Ramos (cell line): Measurements from ENCODE around the gene TCF12.

Experiments used
- in situ Hi-C: fragments of 300-500 bp; cut with MboI; formaldehyde crosslinking; loops from one replicate; pipeline ENCODE4 v1.14.3; 2022; ENCODE audit warnings: low sequenced_read_pairs; ENCODE audit not compliant: unreplicated experiment

Gene TCF12

DNA sequence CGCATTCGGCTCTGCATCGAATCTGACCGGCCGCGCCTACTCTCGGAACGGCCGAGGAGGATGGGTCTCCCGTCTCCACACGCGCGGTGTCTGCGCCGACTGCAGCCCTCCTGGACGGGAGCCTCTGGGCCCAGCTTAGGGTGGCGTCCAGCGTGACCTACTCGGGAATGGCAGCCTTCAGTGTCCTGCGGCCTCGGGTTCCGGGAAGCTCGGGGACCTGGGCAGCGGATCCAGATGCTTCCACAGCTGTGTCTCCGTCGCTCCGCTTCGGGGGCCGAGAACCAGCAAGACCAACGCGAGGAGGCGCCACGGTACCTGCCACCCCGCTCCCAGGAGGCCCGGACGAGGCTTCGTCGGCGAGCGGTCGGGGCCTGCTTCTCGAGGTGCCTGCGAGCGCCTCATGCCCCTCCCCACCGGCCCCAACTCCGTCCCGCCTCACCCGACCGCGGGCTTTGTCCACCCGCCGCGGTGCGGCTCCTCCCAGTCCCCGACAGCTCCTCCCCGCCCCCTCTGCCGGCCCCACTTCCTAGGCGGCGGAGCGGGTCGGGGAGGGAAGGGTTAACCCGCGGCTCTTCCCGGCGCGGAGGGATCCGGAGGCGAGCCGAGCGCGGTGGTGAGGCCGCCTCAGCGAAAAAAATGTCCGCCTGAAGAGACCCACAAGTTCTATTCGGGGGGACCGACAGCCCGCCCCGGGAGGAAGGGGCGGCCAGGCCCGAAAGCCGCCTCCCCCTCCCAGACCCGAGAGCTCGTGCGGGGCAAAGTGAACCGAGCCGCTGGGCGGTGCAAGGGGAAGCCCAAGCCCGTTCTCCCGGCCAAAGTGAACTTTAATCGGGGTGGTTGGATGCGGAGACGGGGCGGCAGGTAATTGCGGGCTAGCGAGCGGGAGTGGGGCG, at the start of gene TCF12:
Gene TCF12, plus strand, starts transcription at position 599 of the 893 bp plus-strand sequence. CDS start 1,270 bp downstream, outside the sequence.
- in situ Hi-C loops: loop anchor here (5.0 to 25.0 kb wide), 2 partner anchors 36 to 394 kb away; no protein-coding TSS in a partner anchor

- in situ Hi-C loops: loop anchor here (10.0 kb wide), 1 partner anchor 375 kb away; no protein-coding TSS in a partner anchor
Measured at GRCh38 chr15:56869573-56869972, 48.9 kb upstream of the TCF12 start.

- in situ Hi-C loops: no loop called here
Measured at GRCh38 chr15:56871185-56871584, 47.3 kb upstream of the TCF12 start.

DNA sequence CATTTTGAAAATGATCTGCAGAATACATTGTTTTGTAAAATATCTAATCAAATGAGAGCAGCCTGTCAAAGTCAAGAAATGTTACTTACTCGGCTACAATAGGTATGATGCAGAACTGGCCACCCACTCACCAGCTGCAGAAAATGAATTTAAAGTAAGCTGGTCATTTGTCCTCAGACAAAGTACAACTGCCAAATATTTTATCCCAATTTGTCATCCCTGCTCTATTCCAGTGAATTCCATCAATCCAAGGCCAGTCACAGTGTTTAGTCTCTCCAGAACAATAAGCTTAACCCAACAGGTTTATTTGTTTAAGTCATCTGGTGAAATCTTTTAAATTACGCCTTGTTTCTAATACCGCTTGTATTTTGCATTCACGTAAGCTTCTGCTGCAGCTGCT, 46.6 kb upstream of the TCF12 start:
- in situ Hi-C loops: no loop called here

DNA sequence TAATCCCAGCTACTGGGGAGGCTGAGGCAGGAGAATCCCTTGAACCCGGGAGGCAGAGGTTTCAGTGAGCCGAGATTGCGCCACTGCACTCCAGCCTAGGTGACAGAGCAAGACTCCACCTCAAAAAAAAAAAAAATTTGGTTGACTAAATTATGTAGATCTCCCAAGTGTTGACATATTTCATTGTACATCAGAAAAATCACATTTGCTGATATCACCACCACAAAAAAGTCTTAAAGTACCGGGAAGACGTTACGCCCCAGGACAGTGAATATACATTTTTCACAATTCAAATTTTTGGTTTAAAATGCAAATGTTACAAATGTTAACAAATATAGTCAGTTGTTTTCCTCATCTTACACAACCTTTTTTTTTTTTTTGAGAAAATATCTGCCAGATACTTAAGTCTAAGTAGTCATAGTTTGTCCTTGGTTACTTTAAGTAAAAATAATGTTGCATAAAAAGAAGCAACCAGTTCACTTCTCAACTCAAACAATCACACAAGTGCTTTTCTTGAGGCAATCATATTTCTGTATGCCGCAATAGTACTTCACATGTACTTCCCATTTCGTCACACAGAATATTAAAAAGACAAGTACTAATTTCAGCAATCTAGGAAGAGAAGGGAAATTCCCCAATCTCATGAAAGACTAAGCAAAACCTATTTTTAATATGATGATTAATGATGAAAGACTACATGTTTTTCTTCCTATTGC, 41.0 kb upstream of the TCF12 start:
- in situ Hi-C loops: no loop called here

DNA sequence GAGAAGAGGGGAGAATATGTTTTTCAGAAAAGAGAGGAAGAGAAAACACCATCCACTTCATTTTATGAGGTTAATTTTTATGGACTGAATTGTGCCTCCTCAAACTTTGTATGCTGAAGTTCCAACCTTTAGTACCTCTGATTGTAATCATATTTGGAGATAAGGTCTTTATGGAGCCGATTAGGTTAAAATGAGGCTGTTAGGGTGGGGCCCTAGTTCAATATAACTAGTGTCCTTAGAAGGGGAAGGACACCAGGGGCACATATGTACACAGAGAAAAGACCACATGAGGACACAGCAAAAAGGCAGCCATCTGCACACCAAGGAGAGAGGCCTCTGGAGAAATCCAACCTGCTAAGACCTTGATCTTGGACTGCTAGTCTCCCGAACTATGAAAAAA, 38.9 kb upstream of the TCF12 start:
- in situ Hi-C loops: no loop called here

- in situ Hi-C loops: loop anchor here (5.0 kb wide), 1 partner anchor 34 kb away; the partner anchor contains the start of gene TCF12
Measured at GRCh38 chr15:56883088-56883487, 35.4 kb upstream of the TCF12 start.

- in situ Hi-C loops: no loop called here
Measured at GRCh38 chr15:56886363-56886931, 32.0 kb upstream of the TCF12 start.

- in situ Hi-C loops: no loop called here
Measured at GRCh38 chr15:56886932-56887781, 31.3 kb upstream of the TCF12 start.

DNA sequence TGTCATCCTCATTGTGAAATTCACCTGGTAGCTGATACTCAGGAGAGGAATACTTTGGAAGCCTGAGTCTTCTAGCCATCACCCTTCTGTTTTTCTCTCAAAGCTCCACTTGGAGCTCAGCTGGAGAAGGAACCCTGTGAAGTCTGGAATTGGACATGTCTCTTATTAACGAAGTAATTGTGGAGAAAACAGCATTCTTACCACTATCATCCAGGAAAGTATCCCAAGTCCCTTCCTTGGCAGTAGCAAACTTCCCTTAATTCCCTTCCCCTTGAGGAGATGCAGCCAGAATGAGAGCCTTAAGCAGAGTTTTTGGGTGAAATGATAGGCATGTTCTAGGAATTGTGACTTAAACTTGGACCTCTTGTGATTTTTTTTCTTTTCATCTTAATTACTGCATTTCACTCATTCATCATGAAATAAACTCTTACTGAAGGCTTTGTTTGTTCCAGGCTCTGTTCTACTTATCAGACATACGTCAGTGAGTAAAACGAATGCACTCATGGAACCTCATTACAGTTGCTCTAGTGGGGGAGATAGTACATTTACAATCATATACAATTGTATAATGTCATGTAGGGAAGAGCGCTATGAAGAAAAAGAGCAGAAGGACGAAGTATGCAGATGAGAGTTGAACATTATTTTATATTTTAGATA, 30.5 kb upstream of the TCF12 start:
- in situ Hi-C loops: no loop called here

- in situ Hi-C loops: no loop called here
Measured at GRCh38 chr15:56890038-56890437, 28.4 kb upstream of the TCF12 start.

- in situ Hi-C loops: no loop called here
Measured at GRCh38 chr15:56891852-56892440, 26.5 kb upstream of the TCF12 start.

DNA sequence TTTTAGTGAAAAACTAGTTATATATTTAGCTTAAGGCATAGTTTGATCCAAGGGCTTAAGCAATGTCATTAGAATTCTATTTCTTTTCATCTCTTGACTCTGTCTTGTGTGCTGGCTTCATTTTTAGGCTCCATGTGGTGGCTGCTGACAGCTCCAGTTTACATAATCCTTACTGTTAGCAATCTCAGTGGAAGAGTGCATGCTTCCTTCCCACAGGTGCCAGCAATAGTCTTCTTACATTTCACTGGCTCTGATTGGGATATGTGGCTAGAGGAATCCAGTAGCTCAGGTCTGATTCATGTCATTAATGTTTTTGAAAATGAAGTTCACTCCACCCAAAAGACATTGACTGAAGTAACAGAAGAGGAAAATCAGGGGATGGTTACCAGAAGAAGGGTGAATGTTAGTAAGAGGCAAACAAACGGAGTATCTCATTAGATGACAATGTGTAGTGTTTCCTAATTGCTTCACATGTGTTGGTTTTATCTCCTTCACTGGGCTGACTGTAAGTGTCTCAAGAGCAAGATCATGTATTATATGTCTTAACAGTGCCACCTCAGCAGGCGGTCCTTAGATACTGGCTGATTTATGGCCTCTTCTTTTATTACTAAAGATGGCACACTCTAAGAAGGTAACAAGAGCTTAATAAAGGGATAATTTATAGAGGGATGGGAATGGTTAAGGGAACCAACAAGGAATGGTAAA, 25.6 kb upstream of the TCF12 start:
- in situ Hi-C loops: no loop called here

GRCh38 chr15:56893364-56893678, 25.1 kb upstream of the TCF12 start:
- in situ Hi-C loops: no loop called here

GRCh38 chr15:56894601-56895000, 23.8 kb upstream of the TCF12 start:
- in situ Hi-C loops: no loop called here

DNA sequence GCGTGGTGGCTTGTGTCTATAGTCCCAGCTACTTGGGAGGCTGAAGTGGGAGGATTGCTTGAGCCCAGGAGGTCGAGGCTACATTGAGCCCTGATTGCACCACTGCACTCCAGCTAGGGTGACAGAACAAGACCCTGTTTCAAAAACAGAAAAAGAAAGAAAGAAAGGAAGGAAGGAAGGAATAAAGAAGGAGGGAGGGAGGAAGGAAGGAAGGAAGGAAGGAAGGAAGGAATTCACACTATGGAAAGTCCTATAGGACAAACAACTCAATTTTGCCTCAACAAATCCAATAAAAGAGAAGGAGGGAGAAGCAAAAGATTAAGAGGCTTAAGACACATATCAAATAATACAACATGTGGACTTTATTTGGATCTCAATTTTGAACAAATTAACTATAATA, 16.5 kb upstream of the TCF12 start:
- in situ Hi-C loops: loop anchor here (25.0 kb wide), 1 partner anchor 410 kb away; no protein-coding TSS in a partner anchor

- in situ Hi-C loops: loop anchor here (25.0 kb wide), 1 partner anchor 406 kb away; no protein-coding TSS in a partner anchor
Measured at GRCh38 chr15:56906766-56907165, 11.7 kb upstream of the TCF12 start.

GRCh38 chr15:56910801-56911200, 7.6 kb upstream of the TCF12 start:
- in situ Hi-C loops: loop anchor here (25.0 kb wide), 1 partner anchor 402 kb away; no protein-coding TSS in a partner anchor
